Measurements from ENCODE around the gene ROR1.

GRCh38 chr1:64052777-64053176 is 279.0 kb downstream of the ROR1 start:
- TF ChIP-seq POLR2A (IDR thresholded peaks at IDR 0.05; ENCODE audit: low read length) (no peak), GATA1 (IDR thresholded peaks at IDR 0.05; ENCODE audit: low read depth, low read length) (no peak)
